ENCODE data around the gene TRIM63. TPM values are rescaled to one million over a fixed set of nuclear protein-coding genes. Genes with fewer than 3 reads are reported as not detected.

The TRIM63 gene
- total RNA-seq, 1 experiment from 2014 or later = not detected

DNA sequence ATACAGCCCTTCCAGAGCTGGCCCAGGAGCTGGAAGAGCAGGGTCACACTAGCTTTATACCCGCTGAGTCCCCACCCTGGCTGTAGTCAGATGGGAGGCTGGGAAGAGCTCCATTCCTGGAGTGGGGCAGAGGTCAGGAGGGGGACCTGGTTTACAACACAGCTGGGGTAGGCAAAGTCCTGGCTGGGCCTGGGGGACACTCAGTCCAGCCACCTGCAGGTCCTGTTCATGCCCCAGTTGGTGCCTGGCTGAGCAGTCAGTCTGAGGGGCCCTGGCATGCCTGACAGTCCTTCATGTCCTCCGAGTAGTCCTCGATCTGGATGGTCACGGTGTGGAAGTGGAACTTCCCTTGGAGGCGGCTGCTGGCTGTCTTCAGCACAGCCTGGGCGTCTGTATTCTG lies 28.5 kb downstream of the TRIM63 start:
- Histone ChIP-seq H3K9me3 (no peaks in the 10 kb centered on the region), H3K4me3 (ENCODE audit: low read depth, low read length) (no peak overlapping the region), H3K27me3 (replicated peaks; ENCODE audit: control insufficient read depth, insufficient read depth, low read length) (no peaks in the 10 kb centered on the region), H3K36me3 (ENCODE audit: control insufficient read depth, insufficient read depth, low read length) (no peaks in the 10 kb centered on the region), H3K4me1 (peaks cover 9% of the 10 kb centered on the region)
- TF ChIP-seq CTCF (IDR thresholded peaks at IDR 0.05; ENCODE audit: insufficient read depth in 1 of 2, low read depth in 1 of 2, low read length in 1 of 2, severe bottlenecking in 1 of 2, unreplicated experiment in 1 of 2) = no peak
- no peaks in the 10 kb centered on the region for H3K27me3 Mint-ChIP-seq (ENCODE audit: insufficient read depth, unreplicated experiment)
- CTCF ChIA-PET = no interaction called here
- no TSS peak for BruUV-seq (replicated peaks)
- H3K27ac Mint-ChIP-seq (ENCODE audit: unreplicated experiment) = no peak overlapping the region
- intact Hi-C loops (cut with micrococcal nuclease; ENCODE audit: unreplicated experiment) = loop anchor here (5.0 kb wide), 1 partner anchor 123 kb away; no protein-coding TSS in a partner anchor
- no peak for DNase-seq
- no peaks in the 10 kb centered on the region for H3K36me3 Mint-ChIP-seq (ENCODE audit: insufficient read depth, unreplicated experiment)
- no peaks in the 10 kb centered on the region for H3K9me3 Mint-ChIP-seq (ENCODE audit: unreplicated experiment)
- no peak overlapping the region for H3K4me3 Mint-ChIP-seq (ENCODE audit: unreplicated experiment)
- peaks cover 8% of the 10 kb centered on the region for H3K4me1 Mint-ChIP-seq (ENCODE audit: low read depth, unreplicated experiment)
- POLR2A ChIA-PET = no interaction called here

DNA sequence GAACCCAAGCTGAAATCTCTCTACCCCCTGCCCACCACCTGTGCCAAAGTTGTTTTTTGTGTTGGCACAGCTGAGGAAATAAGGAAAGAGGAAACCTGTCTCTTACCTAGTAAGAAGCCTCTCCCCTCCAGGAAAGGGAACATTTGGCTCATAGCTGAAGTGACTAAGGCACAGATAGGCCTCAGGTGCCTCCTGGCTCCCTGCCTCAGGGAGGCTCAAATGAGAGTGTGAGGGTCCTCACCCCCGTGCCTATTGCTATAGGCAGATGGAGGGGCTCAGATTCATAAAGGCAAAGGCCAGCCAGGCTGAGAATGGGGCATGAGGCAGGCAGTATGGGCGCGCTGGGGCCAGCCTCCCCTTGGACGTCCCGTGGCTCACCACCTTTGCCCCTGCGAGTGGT lies 29.0 kb downstream of the TRIM63 start:
- DNase-seq = no peak
- no peaks in the 10 kb centered on the region for H3K36me3 ChIP-seq (ENCODE audit: control insufficient read depth, insufficient read depth, low read length)
- intact Hi-C loops (cut with micrococcal nuclease; ENCODE audit: unreplicated experiment) = loop anchor here (5.0 kb wide), 1 partner anchor 124 kb away; no protein-coding TSS in a partner anchor
- ChIA-PET POLR2A (no interaction called here), CTCF (interaction anchor here (1.0 kb wide), 1 partner anchor 107 kb away, joined by 4 read pairs; no protein-coding TSS in a partner anchor)
- no peaks in the 10 kb centered on the region for H3K27me3 ChIP-seq (replicated peaks; ENCODE audit: control insufficient read depth, insufficient read depth, low read length)
- no peak overlapping the region for H3K4me3 Mint-ChIP-seq (ENCODE audit: unreplicated experiment)
- peaks cover 8% of the 10 kb centered on the region for H3K4me1 Mint-ChIP-seq (ENCODE audit: low read depth, unreplicated experiment)
- H3K36me3 Mint-ChIP-seq (ENCODE audit: insufficient read depth, unreplicated experiment) = no peaks in the 10 kb centered on the region
- H3K27ac Mint-ChIP-seq (ENCODE audit: unreplicated experiment) = no peak overlapping the region
- no peaks in the 10 kb centered on the region for H3K9me3 ChIP-seq
- no TSS peak for BruUV-seq (replicated peaks)
- no peak for TF ChIP-seq CTCF (IDR thresholded peaks at IDR 0.05; ENCODE audit: insufficient read depth in 1 of 2, low read depth in 1 of 2, low read length in 1 of 2, severe bottlenecking in 1 of 2, unreplicated experiment in 1 of 2)
- no peaks in the 10 kb centered on the region for H3K9me3 Mint-ChIP-seq (ENCODE audit: unreplicated experiment)
- H3K4me3 ChIP-seq (ENCODE audit: low read depth, low read length) = no peak overlapping the region
- no peaks in the 10 kb centered on the region for H3K27me3 Mint-ChIP-seq (ENCODE audit: insufficient read depth, unreplicated experiment)
- H3K4me1 ChIP-seq = peaks cover 9% of the 10 kb centered on the region

GRCh38 chr1:26037904-26038303 lies 29.5 kb downstream of the TRIM63 start:
- H3K27ac Mint-ChIP-seq (ENCODE audit: unreplicated experiment) = no peak overlapping the region
- H3K4me3 ChIP-seq (ENCODE audit: low read depth, low read length) = no peak overlapping the region
- no peaks in the 10 kb centered on the region for H3K36me3 Mint-ChIP-seq (ENCODE audit: insufficient read depth, unreplicated experiment)
- H3K9me3 ChIP-seq = no peaks in the 10 kb centered on the region
- no peaks in the 10 kb centered on the region for H3K9me3 Mint-ChIP-seq (ENCODE audit: unreplicated experiment)
- intact Hi-C loops (cut with micrococcal nuclease; ENCODE audit: unreplicated experiment) = loop anchor here (5.0 kb wide), 1 partner anchor 124 kb away; no protein-coding TSS in a partner anchor
- H3K4me1 Mint-ChIP-seq (ENCODE audit: low read depth, unreplicated experiment) = peaks cover 8% of the 10 kb centered on the region
- DNase-seq = no peak
- POLR2A ChIA-PET = no interaction called here
- peaks cover 9% of the 10 kb centered on the region for H3K4me1 ChIP-seq
- no TSS peak for BruUV-seq (replicated peaks)
- no peaks in the 10 kb centered on the region for H3K36me3 ChIP-seq (ENCODE audit: control insufficient read depth, insufficient read depth, low read length)
- CTCF ChIA-PET = interaction anchor here (1.0 kb wide), 1 partner anchor 107 kb away, joined by 4 read pairs; no protein-coding TSS in a partner anchor
- TF ChIP-seq CTCF (IDR thresholded peaks at IDR 0.05; ENCODE audit: insufficient read depth in 1 of 2, low read depth in 1 of 2, low read length in 1 of 2, severe bottlenecking in 1 of 2, unreplicated experiment in 1 of 2) = no peak
- H3K27me3 ChIP-seq (replicated peaks; ENCODE audit: control insufficient read depth, insufficient read depth, low read length) = no peaks in the 10 kb centered on the region
- no peaks in the 10 kb centered on the region for H3K27me3 Mint-ChIP-seq (ENCODE audit: insufficient read depth, unreplicated experiment)
- H3K4me3 Mint-ChIP-seq (ENCODE audit: unreplicated experiment) = no peak overlapping the region
